H1 (cell line): ENCODE results near the gene FMN2.

ENCODE experiments used
- BCL11A ChIP-seq, 2 experiments: IDR thresholded peaks; one replicate each; pipeline ENCODE4 v1.6.1; 2011; ENCODE audit warnings: low read depth in 2 of 2, low read length in 2 of 2, mild to moderate bottlenecking in 2 of 2
- CBX8 ChIP-seq: fragments of 300-800, 300-1000 bp; sonication (generic); IDR thresholded peaks from 2 replicates; pipeline ENCODE4 v1.7.1; 2016; ENCODE audit warnings: low read depth, low read length, borderline replicate concordance
- EP300 ChIP-seq, 2 experiments: IDR thresholded peaks; 1 replicate in 1 of 2; 2 replicates in 1 of 2; pipeline ENCODE4 v1.6.1; 2011 to 2012; ENCODE audit warnings: low read depth in 2 of 2, low read length in 2 of 2, mild to moderate bottlenecking in 2 of 2, borderline replicate concordance in 1 of 2, inconsistent platforms in 1 of 2, moderate library complexity in 1 of 2
- EZH2 ChIP-seq: fragments of 200-600 bp; sonication (generic); IDR thresholded peaks from 2 replicates; pipeline ENCODE4 v1.7.1; 2012; ENCODE audit warnings: low read depth, mild to moderate bottlenecking, moderate library complexity, low read length, inconsistent platforms; ENCODE audit not compliant: severe bottlenecking
- KDM1A ChIP-seq: fragments of 200-600, 300-600 bp; sonication (generic); IDR thresholded peaks from 2 replicates; pipeline ENCODE4 v1.7.1; 2016; ENCODE audit warnings: mild to moderate bottlenecking, low read length, borderline replicate concordance
- POLR2A ChIP-seq, 2 experiments: IDR thresholded peaks; 1 replicate in 1 of 2; 2 replicates in 1 of 2; pipeline ENCODE4 v1.6.1; 2011; ENCODE audit warnings: low read depth in 2 of 2, low read length in 2 of 2, mild to moderate bottlenecking in 2 of 2; ENCODE audit errors: control extremely low read depth in 1 of 2
- TAF7 ChIP-seq: optimal IDR thresholded peaks from 2 replicates; pipeline ENCODE3; 2011; ENCODE audit warnings: low read depth, mild to moderate bottlenecking, inconsistent platforms, low read length, moderate library complexity, borderline replicate concordance
- TCF12 ChIP-seq: IDR thresholded peaks from 2 replicates; pipeline ENCODE4 v1.6.1; 2011; ENCODE audit warnings: low read depth, mild to moderate bottlenecking, low read length
- TF ChIP-seq, protein P1 (sequence below): IDR thresholded peaks from 2 replicates; pipeline ENCODE4 v1.6.1; 2012; ENCODE audit warnings: low read length, inconsistent platforms
- TF ChIP-seq, protein P2 (sequence below), 3 experiments: IDR thresholded peaks; 1 replicate in 2 of 3; 2 replicates in 1 of 3; pipeline versions ENCODE4 v1.5.1 to v1.6.1; 2011; ENCODE audit warnings: low read length in 3 of 3, mild to moderate bottlenecking in 3 of 3, inconsistent platforms in 2 of 3, low read depth in 1 of 3, moderate library complexity in 1 of 3; ENCODE audit not compliant: insufficient read depth in 1 of 3; ENCODE audit errors: control extremely low read depth in 1 of 3

DNA sequence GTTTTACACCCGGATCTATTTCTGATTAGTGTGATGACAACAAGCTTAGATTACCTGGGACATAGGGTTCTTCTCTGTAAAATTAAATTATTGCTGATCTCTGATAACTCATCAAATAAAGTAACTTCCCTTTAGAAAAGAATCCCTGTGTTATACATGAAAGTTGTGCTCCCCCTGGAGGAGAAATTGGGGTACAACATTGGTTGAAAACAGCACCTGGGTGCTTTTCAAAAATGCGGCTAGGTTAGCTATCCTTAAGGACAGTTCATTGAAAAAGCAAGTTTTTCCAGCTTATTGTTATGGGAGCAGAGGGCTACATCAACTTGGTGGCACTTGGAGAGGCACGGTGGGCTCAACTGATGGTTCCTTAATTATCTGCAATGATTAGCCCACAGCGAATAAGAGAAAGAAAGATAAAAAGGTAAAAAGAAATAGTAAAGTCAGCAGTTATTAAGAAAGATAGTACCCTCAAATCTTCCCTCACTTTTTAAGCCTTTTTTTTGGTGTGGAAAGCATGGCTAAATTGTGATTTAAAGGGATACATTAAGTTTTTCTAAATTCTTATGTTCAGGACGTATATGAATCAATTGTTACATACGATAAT lies 97.8 kb downstream of the FMN2 start:
- TF ChIP-seq, protein P1, sequence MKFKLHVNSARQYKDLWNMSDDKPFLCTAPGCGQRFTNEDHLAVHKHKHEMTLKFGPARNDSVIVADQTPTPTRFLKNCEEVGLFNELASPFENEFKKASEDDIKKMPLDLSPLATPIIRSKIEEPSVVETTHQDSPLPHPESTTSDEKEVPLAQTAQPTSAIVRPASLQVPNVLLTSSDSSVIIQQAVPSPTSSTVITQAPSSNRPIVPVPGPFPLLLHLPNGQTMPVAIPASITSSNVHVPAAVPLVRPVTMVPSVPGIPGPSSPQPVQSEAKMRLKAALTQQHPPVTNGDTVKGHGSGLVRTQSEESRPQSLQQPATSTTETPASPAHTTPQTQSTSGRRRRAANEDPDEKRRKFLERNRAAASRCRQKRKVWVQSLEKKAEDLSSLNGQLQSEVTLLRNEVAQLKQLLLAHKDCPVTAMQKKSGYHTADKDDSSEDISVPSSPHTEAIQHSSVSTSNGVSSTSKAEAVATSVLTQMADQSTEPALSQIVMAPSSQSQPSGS: no peak
- TF ChIP-seq EZH2 (no peak), EP300 (IDR thresholded peaks at IDR 0.05; ENCODE audit: borderline replicate concordance in 1 of 2, low read depth in 2 of 2, low read length in 2 of 2) (no peak), KDM1A (no peak), POLR2A (IDR thresholded peaks at IDR 0.05; ENCODE audit: control extremely low read depth in 1 of 2, low read depth in 2 of 2, low read length in 2 of 2) (no peak), CBX8 (no peak), BCL11A (IDR thresholded peaks at IDR 0.05; ENCODE audit: low read depth in 2 of 2, low read length in 2 of 2) (no peak), TAF7 (no peak), TCF12 (no peak)
- TF ChIP-seq, protein P2, sequence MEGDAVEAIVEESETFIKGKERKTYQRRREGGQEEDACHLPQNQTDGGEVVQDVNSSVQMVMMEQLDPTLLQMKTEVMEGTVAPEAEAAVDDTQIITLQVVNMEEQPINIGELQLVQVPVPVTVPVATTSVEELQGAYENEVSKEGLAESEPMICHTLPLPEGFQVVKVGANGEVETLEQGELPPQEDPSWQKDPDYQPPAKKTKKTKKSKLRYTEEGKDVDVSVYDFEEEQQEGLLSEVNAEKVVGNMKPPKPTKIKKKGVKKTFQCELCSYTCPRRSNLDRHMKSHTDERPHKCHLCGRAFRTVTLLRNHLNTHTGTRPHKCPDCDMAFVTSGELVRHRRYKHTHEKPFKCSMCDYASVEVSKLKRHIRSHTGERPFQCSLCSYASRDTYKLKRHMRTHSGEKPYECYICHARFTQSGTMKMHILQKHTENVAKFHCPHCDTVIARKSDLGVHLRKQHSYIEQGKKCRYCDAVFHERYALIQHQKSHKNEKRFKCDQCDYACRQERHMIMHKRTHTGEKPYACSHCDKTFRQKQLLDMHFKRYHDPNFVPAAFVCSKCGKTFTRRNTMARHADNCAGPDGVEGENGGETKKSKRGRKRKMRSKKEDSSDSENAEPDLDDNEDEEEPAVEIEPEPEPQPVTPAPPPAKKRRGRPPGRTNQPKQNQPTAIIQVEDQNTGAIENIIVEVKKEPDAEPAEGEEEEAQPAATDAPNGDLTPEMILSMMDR (IDR thresholded peaks at IDR 0.05; ENCODE audit: control extremely low read depth in 1 of 3, insufficient read depth in 1 of 3, low read depth in 1 of 3, low read length in 3 of 3): peak in 2 of 3 experiments; percentile 61 to 64; a peak in 2 of 4 replicates
